HG03097 (cell line): Measurements from ENCODE around the gene FST.

Experiments
- ATAC-seq: cut with Tn5 transposase; IDR thresholded peaks from one replicate; pipeline ENCODE4 v1.9.1; 2021; ENCODE audit not compliant: unreplicated experiment, low FRiP score

The FST gene

DNA sequence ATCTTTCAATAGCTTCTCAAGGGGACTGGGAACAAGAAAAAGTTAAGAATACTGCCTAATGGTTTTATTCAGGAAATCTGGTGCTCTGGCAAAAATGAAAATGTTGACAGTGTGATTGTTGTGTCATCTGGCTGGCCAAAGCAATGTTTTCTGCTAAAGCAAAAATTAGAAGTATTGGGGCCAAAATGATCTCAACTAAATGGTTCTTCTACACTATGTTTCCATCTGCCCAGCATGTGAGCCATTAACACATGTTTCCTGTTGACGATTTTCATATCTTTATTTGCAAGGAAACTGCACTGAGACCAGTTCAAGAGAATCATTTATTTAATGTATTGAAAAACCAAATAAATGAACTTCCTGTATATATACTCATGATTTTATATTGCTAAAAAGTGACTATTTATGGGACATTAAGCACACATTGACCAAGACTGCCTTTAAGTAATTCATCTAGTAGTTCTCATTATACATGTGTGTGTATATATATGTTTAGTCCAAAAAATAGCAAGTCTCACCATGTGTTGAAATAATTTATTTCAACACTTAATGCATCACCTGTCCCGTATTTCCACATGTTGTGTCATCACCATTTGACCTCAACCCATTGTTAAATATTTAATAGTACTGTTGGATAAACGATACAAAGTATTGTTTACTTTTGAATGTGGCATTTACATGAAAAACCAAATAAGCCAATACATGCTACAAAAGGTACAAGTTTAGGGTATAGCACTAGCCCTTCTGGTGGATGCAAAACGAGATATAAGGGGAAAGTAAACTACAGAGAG, 7.5 kb upstream of the FST start:
- ATAC-seq = no peak

DNA sequence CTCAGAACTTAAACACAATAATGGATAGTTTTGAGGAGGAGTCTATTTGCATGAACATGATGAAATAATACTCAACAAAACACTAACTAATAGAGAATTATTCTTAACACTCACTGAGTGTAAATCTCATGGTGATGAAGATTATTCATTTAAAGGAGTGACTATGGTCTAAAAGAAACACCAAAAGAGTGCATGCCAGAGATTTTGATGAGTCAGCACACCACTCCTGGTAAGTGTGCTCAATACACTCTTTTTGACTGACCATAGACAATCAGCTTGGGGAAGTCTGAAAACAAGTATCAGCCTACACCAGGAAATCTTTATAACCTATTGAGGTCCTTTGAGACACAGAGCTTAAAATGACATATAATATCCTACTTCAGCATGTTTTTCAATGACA, 6.8 kb upstream of the FST start:
- ATAC-seq = no peak

DNA sequence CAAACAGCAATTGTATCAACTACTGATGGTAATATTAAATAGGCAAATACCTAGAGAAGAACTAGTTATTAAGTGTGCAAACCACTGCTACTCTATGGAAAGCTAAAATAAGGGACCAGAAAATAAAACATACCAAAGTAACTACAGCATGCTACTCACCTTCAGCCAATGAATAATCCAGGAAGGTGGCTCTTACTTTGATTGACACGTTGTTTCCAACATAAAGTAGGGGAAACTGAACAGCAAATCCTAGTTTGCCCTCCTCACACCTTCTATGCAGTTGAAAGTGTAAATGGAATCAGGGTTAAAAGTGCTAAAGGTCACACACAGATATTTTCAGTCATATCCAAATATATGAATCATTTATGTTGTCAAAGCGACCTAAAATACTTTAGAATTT, 5.1 kb upstream of the FST start:
- no peak for ATAC-seq

DNA sequence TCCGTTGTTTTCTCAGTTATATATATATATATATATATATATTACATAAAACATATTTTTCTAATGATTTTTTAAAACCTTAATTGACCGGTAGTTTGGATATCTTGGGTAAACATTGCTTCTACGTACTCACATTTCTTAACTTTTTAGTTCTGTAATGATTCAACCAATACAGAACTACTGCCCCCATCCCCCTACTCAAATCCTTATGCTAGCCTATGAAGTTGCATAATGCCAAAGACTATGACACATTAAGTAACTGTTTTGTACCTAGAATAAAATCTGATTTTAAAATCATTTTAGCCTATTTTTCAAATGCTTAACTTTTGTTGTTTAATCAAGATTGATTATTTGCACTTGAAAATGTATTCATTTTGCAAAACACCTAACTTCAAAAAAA, 4.4 kb upstream of the FST start:
- no peak for ATAC-seq

DNA sequence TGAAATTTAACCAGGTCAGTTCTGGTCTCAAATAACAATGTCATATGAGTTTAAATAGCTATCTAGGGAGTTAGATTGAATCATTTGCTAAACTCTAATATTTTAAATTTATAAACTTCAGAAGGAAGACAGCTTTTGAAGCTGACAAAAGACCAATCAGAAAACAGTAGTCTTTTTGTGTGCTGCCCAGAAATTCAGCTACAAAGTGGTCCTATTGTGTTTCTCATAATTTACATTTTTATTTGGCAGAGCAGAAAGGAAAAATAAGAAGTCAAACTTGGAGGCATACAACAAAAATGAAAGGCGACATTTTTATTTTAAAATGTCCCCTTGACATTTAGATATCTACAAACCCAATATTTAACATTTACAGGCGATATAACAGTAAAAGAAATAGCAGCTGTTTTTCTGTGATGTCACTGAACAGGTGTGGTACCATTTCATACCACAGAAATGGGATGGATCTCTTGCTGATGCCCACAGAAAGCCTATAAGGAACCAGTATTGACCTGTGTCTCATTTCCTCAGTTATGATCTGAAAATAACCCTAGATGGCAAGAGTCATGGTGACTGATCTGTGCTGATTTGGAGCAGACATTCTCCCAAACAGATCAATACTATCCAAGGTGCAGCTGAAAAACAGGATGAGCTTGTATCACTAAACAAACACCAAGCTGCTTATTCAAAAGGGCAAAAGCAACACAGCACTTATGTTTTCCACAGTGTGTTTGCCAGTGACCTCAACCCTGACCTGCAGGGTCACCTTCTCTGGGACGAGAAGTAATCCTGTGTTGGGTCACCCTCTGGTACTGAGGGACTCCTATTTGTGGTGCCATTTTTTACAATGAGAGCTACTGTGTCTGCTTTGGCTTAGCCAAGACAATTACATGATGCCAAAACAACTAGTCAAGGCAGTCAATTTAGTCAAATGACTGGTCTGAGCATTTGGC, 3.6 kb upstream of the FST start:
- ATAC-seq = no peak

DNA sequence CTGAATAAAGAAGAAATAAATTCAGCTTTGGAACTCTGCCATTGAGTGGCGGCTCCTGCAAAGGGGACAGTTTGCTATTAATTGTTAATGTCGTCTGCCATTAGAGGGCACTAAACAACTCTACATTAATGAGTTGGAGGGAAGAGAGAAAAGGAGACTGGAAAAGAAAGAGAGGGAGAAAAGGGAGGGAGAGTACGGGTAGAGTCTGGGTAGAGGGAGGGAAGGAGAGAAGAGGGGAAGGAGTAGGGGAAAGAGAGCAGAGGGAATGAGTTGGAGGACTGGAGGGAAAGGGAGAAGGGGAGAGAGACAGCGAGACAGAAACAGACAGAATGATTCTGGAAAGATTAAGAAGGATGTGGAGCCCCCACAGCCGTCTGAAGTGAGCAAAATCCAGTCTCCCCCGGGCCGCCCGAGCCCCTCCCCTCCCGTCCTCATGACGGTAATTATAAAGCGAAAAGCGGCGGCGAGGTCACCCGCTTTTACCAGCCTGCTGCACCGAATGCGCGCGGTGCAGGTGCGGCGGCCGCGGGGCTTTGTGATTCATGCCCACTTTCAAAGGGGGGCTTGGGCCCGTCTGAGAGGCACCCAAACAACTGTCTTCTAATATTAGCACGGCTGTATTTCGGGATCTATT, 1.9 kb upstream of the FST start:
- ATAC-seq = no peak

DNA sequence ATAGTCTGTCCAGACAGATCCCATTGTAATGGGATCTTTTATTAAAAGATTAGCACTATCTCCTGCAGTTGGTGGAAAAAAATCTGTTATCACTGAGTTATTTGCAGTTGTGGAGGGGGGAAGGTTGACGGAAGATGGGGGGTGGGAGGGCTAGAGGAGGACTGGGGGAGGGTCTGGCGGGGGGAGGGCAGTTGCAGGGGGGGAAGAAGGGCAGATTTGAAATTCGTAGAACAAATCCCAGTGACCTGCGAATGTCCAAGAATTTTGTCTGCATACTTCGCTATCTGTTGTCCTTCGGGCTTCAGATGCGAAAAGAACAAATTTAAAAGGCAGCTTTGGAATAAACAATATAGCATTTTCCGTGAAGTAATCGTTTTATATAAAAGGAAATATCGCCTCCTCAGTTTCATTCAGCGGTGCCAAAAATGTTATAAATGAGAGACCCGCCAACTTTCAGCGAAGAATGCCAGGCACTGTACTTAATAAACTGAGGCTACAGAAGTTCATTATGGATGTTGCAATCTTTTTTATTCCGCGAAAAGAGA, 1.3 kb upstream of the FST start:
- no peak for ATAC-seq

DNA sequence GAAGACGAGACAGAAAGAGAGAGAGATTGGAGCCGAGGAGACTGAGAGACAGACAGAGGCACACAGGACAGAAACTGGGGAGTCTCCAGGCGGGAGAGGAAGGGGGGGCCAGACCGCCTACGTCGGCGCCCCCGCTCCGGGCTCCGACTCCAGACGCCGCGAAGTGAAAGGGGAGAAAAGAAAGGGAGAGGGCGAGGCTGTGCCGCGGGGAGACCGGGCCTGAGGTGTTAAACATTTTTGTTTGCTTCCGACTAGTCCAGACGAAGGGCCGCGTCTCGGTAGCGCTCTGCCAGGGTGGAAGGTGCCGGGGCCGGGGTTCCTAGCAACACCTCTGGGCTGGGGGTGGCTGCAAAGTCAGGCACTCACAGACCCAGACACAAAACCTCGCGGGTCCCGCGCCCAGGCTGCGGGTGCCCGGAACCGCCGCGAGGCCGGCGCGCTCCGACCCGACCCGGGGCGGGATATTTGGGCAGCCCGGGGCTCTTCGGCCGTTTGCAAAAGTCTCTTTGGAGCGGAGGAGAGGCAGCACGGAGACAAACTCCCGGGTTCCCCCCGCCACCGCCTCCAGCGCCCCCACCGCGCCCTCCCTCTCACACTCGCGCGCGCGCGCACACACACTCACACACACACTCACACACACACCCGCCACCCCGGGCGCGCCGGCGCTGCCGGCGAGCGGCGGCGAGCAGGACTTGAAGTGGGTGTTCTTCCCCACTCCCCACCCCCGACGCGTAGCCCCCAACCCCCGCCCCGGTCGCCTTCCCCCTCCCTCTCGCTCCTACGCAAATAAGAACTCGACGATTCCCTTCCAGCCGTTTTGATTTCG, 626 bp upstream of the FST start:
- ATAC-seq = no peak

DNA sequence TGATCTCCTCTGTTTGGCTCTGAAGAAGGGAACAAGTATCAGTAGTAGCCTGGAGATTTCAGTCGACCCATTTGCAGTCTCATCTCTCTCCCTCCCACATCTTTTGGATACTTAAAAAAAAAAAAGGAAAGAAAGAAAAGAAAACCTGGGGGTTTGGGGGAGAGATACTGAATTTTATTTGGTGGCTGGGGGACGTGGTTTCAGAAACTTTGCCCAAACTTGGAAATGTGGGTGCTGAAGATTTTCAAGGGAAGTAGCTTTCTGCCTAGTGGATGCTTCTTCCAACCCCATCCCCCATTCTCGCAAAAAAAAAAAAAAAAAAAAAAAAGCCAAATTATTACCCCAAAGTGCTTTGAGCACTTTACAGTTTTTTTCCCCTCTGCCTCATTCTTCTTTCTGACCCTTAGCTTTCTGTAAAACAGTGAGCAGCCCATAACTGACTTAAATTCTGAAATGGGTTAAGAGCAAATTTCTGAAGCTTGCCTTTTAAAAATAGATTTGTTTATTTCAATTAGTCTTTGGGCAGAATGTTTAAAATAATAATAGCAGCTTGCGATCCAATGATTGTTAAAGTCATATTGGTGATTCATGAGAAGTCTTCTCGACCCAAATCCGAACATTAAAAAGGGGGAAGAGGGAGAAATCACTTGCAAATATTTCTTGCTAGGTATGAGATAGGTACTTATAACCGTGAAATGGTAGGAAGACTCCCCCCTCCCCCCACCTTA, 894 bp downstream of the FST start:
- no peak for ATAC-seq

DNA sequence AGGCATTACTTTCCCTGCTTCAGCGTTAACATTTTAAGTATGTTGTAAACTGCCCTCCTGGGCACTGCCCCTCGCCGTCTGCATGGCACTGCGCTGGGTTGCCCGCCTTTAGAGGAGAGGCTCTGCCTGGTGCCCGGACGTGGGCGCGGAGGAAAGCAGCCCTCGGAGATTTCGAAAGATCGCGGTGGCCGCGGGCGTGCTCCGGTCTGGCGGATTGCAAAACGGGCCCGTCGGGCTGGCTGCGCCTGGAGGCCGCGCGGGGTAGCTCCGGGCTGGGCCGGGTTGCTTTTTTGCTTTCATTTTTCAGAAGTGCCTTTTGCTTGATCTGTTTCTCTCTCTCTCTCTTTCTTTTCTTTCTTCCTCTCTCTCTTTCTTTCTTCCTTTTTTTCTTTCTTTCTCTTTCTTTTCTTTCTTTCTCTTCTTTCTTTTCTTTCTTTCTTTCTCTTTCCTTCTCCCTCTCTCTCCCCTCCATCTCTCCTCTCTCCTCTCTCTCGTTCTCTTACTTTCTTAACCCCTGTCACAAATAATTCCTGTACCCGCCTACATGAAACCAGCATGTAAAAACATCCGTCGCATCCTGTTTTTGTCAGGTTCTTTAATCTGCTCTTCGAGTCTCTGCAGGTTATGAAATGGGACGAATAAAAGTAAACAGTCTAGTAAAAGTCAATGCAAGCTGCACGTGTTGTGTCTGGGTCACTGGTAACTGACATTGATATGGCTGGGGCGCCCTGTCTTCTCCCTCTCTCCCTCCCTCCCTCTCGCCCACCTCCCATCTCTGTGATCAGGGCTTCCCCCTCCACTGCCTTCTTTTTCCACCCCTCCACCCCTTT, 1.7 kb downstream of the FST start:
- no peak for ATAC-seq

DNA sequence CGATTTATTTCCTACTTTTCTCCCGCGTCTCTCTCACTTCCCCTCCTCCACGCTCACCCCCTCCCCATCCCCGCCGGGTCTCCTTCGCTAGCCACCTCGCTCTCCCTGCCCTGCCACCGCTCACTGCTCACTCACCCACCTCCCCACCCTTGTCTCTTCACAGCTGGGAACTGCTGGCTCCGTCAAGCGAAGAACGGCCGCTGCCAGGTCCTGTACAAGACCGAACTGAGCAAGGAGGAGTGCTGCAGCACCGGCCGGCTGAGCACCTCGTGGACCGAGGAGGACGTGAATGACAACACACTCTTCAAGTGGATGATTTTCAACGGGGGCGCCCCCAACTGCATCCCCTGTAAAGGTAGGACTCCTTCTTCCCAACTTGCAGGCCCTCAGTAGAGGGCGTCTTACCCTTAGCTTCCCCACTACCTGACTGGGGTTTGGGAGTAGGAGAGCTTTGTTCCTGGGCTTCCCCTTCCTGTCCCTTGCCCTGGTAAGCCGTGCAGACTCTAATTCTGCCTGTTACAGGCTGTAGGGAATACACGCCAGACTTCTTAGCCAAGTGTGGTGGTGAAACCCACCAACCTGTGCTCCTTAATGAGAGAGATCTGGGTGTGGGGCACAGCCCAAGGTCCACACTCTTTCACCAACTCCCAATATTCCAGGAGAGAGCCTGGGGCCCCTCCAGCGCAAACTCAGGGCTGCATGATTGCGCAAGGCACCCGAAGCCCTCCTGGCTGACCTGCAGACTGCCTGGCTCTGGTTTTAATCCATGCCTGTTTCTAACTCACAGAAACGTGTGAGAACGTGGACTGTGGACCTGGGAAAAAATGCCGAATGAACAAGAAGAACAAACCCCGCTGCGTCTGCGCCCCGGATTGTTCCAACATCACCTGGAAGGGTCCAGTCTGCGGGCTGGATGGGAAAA, 2.5 kb downstream of the FST start:
- no peak for ATAC-seq

DNA sequence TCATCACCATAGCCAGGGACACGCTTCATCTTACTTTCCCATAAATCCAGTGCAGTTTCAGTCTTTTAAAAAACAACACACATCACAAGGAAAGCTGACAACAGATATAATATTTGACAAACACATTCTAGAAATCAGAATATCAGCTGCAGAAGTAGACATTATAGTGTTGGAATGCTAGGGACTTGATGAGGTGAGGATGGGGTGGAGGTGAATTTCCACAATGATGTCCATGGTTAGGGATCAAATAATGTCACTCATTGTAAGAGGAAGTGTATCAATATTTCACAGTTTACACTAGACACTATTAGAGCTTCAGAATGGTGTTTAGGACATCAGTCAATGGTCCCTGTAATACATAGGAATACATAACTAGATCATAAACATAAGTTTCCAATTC, 7.0 kb downstream of the FST start:
- no peak for ATAC-seq

DNA sequence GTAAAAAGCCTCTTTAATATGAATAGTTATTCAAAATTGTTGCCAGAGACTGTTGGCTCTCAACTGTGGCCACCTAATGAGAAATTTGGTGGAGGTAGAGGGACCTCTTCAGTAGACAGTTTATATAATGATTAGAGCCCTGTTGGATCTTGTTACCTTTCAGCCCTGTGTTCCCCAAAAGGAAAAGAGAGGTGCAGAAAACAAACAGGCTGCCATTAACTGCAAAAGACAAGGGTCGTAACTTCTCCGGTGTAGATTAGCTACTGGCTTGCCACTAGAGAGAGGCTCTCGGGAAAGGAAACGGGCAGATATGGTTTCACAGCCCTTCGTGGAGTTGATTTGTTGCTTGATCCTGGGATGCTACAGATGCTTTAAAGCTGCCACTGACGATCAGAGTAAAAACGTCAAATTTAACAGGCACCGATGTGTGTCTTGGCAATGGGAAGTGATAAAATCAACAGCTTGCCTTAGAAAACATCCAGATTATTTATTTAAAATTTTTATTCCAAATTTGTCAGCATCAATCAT, 7.8 kb downstream of the FST start:
- ATAC-seq = no peak

DNA sequence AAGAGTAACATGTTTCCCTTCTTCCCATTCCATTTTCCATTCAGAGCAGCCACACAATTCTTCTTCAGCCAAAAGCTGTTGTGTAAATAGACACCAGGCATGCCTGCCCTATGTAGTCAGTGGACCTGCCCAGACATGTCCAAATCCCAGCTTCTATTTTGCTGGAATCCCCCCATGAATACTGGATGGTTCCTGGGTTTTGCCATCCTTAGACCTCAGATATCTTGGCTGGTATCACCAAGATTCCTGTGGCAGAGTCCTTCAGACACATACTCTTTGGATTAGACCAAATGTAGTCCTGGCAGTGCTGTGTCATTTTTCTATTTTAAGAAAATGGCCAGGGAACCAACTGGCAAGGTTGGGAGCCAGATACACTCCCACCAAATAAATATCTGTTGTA, 10.3 kb downstream of the FST start:
- ATAC-seq = no peak

DNA sequence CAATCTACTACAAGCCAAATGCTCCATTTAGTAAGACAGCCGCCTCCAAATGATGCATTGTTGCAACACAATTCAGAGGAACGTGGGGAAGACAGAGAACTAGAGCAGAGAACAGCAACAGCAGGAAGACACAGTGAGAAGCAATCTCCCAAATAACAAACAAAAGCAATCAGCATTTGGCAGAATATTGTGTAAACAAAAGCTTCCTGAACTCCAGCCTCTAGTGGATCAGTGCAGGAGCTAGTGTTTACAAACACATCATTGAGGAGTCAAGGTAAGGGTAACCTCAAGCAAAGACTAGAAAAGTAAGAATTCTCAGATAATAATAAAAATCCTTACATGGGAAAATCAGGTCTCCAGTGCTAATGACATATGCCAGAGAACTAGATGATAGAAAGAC, 20.6 kb downstream of the FST start:
- no peak for ATAC-seq

DNA sequence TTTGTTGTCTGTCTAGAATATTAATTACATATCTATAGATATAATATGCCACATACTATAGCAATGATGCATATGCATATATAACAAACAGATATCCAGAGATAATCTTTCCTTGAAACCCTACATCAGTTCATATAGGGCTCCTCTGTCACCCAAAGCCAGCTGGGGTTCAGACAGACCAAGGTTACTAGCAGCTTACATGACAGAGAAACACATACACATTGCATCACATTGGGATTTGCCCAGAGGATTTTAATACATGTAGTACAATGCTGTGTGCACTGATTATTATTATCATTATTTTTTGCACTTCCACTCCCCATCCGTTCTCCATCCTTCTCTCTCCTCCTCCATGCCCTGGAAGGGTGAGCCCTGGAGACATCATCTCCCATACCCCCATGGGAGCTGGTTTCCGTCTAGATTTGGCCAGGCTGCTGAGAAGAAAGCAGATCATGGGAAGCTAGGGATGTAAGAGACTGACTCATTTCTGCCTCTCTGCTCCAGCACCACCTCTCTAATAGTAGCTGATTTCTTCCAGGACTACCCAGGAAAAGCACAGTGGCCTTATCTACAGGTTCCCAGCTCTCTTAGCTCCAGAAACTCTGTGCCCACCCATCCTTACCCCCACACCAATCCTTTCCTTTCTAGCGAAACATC, 23.3 kb downstream of the FST start:
- no peak for ATAC-seq

DNA sequence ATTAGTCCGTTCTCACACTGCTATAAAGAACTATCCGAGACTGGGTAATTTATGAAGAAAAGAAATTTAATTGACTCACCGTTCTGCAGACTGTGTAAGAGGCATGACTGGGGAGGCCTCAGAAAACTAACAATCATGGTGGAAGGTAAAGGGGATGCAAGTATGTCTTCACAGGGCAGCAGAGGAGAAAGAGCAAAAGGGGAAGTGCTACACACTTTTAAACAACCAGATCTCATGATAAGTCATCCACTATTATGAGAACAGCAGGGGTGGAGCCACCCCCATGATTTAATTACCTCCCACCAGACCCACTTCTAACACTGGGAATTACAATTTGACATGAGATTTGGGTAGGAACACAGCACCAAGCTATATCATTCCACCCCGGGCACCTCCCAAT, 26.6 kb downstream of the FST start:
- no peak for ATAC-seq
